Measurements from ENCODE around the gene C1orf35.

GRCh38 chr1:228081144-228081543 is 22.0 kb downstream of the C1orf35 start:
- TF ChIP-seq ELF4 (IDR thresholded peaks at IDR 0.05) (no peak), FOXA1 (IDR thresholded peaks at IDR 0.05) (no peak), SP1 (IDR thresholded peaks at IDR 0.05) (no peak), LEF1 (IDR thresholded peaks at IDR 0.05; ENCODE audit: borderline replicate concordance) (no peak), TARDBP (IDR thresholded peaks at IDR 0.05) (no peak)

All from HEK293T (cell line).